ENCODE results near the gene SLC7A1.

DNA sequence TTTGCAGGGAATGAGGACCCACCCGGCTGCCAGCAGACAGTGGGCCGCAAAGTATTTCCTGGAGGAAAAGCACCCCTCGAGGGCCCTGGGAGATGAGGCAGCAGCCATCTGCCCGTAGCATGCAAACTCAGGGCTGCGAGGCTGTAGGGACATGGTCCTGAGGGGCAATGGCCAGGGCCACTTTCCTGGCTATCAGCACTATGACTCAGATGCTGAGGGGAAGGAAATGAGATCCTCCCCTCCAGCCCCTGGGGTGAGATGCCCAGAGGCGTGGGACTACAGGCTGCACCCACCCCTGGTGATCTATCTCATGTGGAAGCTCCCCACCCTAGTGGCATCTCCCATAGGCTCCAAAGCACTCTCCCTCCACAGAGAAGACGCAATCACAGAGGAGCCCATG, 80.1 kb downstream of the SLC7A1 start:
- no peak for TF ChIP-seq POLR2A (IDR thresholded peaks at IDR 0.05)
- TF ChIP-seq, protein P1, sequence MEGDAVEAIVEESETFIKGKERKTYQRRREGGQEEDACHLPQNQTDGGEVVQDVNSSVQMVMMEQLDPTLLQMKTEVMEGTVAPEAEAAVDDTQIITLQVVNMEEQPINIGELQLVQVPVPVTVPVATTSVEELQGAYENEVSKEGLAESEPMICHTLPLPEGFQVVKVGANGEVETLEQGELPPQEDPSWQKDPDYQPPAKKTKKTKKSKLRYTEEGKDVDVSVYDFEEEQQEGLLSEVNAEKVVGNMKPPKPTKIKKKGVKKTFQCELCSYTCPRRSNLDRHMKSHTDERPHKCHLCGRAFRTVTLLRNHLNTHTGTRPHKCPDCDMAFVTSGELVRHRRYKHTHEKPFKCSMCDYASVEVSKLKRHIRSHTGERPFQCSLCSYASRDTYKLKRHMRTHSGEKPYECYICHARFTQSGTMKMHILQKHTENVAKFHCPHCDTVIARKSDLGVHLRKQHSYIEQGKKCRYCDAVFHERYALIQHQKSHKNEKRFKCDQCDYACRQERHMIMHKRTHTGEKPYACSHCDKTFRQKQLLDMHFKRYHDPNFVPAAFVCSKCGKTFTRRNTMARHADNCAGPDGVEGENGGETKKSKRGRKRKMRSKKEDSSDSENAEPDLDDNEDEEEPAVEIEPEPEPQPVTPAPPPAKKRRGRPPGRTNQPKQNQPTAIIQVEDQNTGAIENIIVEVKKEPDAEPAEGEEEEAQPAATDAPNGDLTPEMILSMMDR (IDR thresholded peaks at IDR 0.05), result no peak
